Common myeloid progenitor, CD34-positive (primary cell): ENCODE results near the gene VGLL1.

ENCODE experiments used
- CTCF ChIA-PET: fragments of 350-600 bp; sonication (Branson Sonifier 250); formaldehyde crosslinking; loops from one replicate; lab custom pipeline; 2021; ENCODE audit warnings: antibody characterized with exemption; lab: Charles Lee
- POLR2A ChIA-PET: fragments of 350-600 bp; sonication (Branson Sonifier 250); formaldehyde crosslinking; loops from one replicate; lab custom pipeline; 2021; ENCODE audit warnings: antibody characterized with exemption; lab: Charles Lee
- DNase-seq, 3 donors: peaks; one replicate each; pipeline versions ENCODE4 v3.0.0 to v3.0.0-alpha.2; 2013
- H3K27ac ChIP-seq, 2 experiments: 1 replicate in 1 of 2; 2 replicates in 1 of 2; pipeline ENCODE4 v1.7.0; 2013; ENCODE audit warnings: inconsistent platforms in 2 of 2, low read length in 2 of 2, mild to moderate bottlenecking in 2 of 2, low read depth in 1 of 2, moderate library complexity in 1 of 2; ENCODE audit not compliant: severe bottlenecking in 2 of 2, insufficient read depth in 1 of 2, poor library complexity in 1 of 2
- H3K27me3 ChIP-seq, 5 experiments: replicated peaks in 2 of 5; 1 replicate in 3 of 5; 2 replicates in 2 of 5; pipeline versions ENCODE4 v1.6.1 to v1.7.0; 2013; ENCODE audit warnings: low read length in 4 of 5, mild to moderate bottlenecking in 2 of 5, moderate library complexity in 2 of 5, inconsistent platforms in 1 of 5; ENCODE audit not compliant: insufficient read depth in 5 of 5, control insufficient read depth in 4 of 5
- H3K36me3 ChIP-seq, 4 experiments: 1 replicate in 2 of 4; 2 replicates in 2 of 4; pipeline versions ENCODE4 v1.6.1 to v1.7.0; 2013; ENCODE audit warnings: low read length in 3 of 4, control low read depth in 1 of 4, mild to moderate bottlenecking in 1 of 4; ENCODE audit not compliant: control insufficient read depth in 4 of 4, insufficient read depth in 4 of 4
- H3K4me1 ChIP-seq, 4 experiments: 1 replicate in 3 of 4; 2 replicates in 1 of 4; pipeline versions ENCODE4 v1.6.1 to v1.7.1; 2013; ENCODE audit warnings: low read length in 3 of 4, mild to moderate bottlenecking in 3 of 4, control low read depth in 1 of 4, inconsistent platforms in 1 of 4, moderate library complexity in 1 of 4; ENCODE audit not compliant: control insufficient read depth in 4 of 4, insufficient read depth in 4 of 4; ENCODE audit errors: control extremely low read depth in 1 of 4
- H3K4me3 ChIP-seq, 7 experiments: 1 replicate in 4 of 7; 2 replicates in 3 of 7; pipeline versions ENCODE4 v1.5.1 to v1.7.0; 2013; ENCODE audit warnings: mild to moderate bottlenecking in 7 of 7, low read length in 6 of 7, moderate library complexity in 6 of 7, inconsistent platforms in 2 of 7, low read depth in 2 of 7, control low read depth in 1 of 7; ENCODE audit not compliant: insufficient read depth in 4 of 7, control insufficient read depth in 1 of 7; ENCODE audit errors: extremely low read depth in 1 of 7
- H3K9me3 ChIP-seq, 5 experiments: 1 replicate in 4 of 5; 2 replicates in 1 of 5; pipeline versions ENCODE4 v1.6.1 to v1.7.1; 2013; ENCODE audit warnings: low read length in 4 of 5, mild to moderate bottlenecking in 2 of 5, inconsistent platforms in 1 of 5, low read depth in 1 of 5, moderate library complexity in 1 of 5; ENCODE audit not compliant: control insufficient read depth in 4 of 5, insufficient read depth in 2 of 5; ENCODE audit errors: control extremely low read depth in 1 of 5
- WGBS: methylation state at CpG from one replicate; pipeline ENCODE4 v1.1.5; 2013; ENCODE audit not compliant: insufficient coverage; 5-methylcytosine and 5-hydroxymethylcytosine counted together

VGLL1 gene

GRCh38 chrX:136589966-136590365 lies 58.0 kb downstream of the VGLL1 start:
- no peak overlapping the region for H3K4me3 ChIP-seq
- H3K9me3 ChIP-seq = no peaks in the 10 kb centered on the region
- no peaks in the 10 kb centered on the region for H3K36me3 ChIP-seq
- ChIA-PET POLR2A (no interaction called here), CTCF (interaction anchor here (1.2 to 1.7 kb wide), 2 partner anchors 9 to 13 kb away, joined by 3 read pairs; no protein-coding TSS in a partner anchor)
- H3K4me1 ChIP-seq = peaks cover 0 to 21% (median 14%) of the 10 kb centered on the region in 4 experiments
- DNase-seq = no peak
- H3K27me3 ChIP-seq = no peaks in the 10 kb centered on the region
- H3K27ac ChIP-seq = no peak overlapping the region
- WGBS = 88% methylated on average over 3 of the region's 3 CpGs

DNA sequence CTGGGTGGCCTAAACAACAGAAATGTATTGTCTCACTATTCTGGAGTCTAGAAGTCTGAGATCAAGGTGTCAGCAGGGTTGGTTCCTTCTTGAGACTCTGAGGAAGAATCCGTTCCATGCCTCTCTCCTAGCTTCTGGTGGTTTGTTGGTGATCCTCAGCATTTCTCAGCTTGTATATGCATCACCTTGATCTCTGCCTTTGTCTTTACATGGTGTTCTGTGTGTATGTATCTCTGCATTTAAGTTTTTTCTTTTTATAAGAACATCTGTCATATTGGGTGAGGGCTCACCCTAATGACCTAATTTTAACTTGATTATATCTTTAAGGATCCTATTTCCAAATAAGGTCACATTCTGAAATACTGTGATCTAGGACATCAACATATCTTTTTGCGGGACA lies 65.3 kb downstream of the VGLL1 start:
- no peak overlapping the region for H3K27ac ChIP-seq

GRCh38 chrX:136597954-136598353 lies 65.9 kb downstream of the VGLL1 start:
- no peak overlapping the region for H3K27ac ChIP-seq
- CTCF ChIA-PET = interaction anchor here (1.1 kb wide), 1 partner anchor 11 kb away, joined by 3 read pairs; no protein-coding TSS in a partner anchor

More for the DNA sequence above, 65.3 kb downstream of the VGLL1 start:
- H3K27me3 ChIP-seq = peaks cover 0 to 2% (median 0%) of the 10 kb centered on the region in 5 experiments
- CTCF ChIA-PET = interaction anchor here (0.6 to 1.1 kb wide), 2 partner anchors 12 to 79 kb away, joined by 3 read pairs; no protein-coding TSS in a partner anchor
- no peaks in the 10 kb centered on the region for H3K36me3 ChIP-seq
- no peak overlapping the region for H3K4me3 ChIP-seq
- no peak for DNase-seq
- no peaks in the 10 kb centered on the region for H3K4me1 ChIP-seq
- no peaks in the 10 kb centered on the region for H3K9me3 ChIP-seq
- POLR2A ChIA-PET = no interaction called here
- 83% methylated on average over 1 of the region's 2 CpGs for WGBS

GRCh38 chrX:136598631-136599030 lies 66.6 kb downstream of the VGLL1 start:
- ChIA-PET CTCF (interaction anchor here (0.6 kb wide), 1 partner anchor 92 kb away, joined by 4 read pairs; no protein-coding TSS in a partner anchor), POLR2A (no interaction called here)
- DNase-seq = no peak
- WGBS = 79% methylated on average over 7 of the region's 8 CpGs
- Histone ChIP-seq H3K36me3 (no peaks in the 10 kb centered on the region), H3K4me1 (no peaks in the 10 kb centered on the region), H3K27me3 (peaks cover 0 to 2% (median 0%) of the 10 kb centered on the region in 5 experiments), H3K9me3 (no peaks in the 10 kb centered on the region), H3K4me3 (no peak overlapping the region), H3K27ac (no peak overlapping the region)

More at GRCh38 chrX:136597954-136598353, 65.9 kb downstream of the VGLL1 start:
- POLR2A ChIA-PET = no interaction called here
- H3K9me3 ChIP-seq = no peaks in the 10 kb centered on the region
- peaks cover 0 to 2% (median 0%) of the 10 kb centered on the region in 5 experiments for H3K27me3 ChIP-seq
- no peak overlapping the region for H3K4me3 ChIP-seq
- no peaks in the 10 kb centered on the region for H3K36me3 ChIP-seq
- DNase-seq = no peak
- no peaks in the 10 kb centered on the region for H3K4me1 ChIP-seq

- ChIA-PET POLR2A (no interaction called here), CTCF (interaction anchor here (1.0 kb wide), 1 partner anchor 8 kb away, joined by 3 read pairs; no protein-coding TSS in a partner anchor)
- no peaks in the 10 kb centered on the region for H3K36me3 ChIP-seq
- whole genome bisulfite sequencing = no CpG with 5 or more reads among the region's 1 CpG
- DNase-seq = no peak
- H3K4me3 ChIP-seq = no peak overlapping the region
- H3K27ac ChIP-seq = no peak overlapping the region
- H3K4me1 ChIP-seq = no peaks in the 10 kb centered on the region
- peaks cover 0 to 2% (median 0%) of the 10 kb centered on the region in 5 experiments for H3K27me3 ChIP-seq
- H3K9me3 ChIP-seq = no peaks in the 10 kb centered on the region
These were observed 68.0 kb downstream of the VGLL1 start for GRCh38 chrX:136600059-136600458.
